HepG2 (cell line): ENCODE results near the gene LOXL3. TPM values are rescaled to one million over a fixed set of nuclear protein-coding genes. Genes with fewer than 3 reads are reported as not detected.

Experiments
- AGO1 ChIP-seq: fragments of 200-400 bp; formaldehyde crosslinking; IDR thresholded peaks from 2 replicates; pipeline ENCODE4 v1.6.1; 2017; ENCODE audit warnings: mild to moderate bottlenecking, low read depth, low read length, moderate library complexity; ENCODE audit not compliant: poor library complexity, severe bottlenecking
- BRCA1 ChIP-seq: sonication (generic); formaldehyde crosslinking; IDR thresholded peaks from 2 replicates; pipeline ENCODE4 v1.4.0; 2020; ENCODE audit warnings: missing genetic modification reagents
- CHCHD3 ChIP-seq: sonication (generic); formaldehyde crosslinking; IDR thresholded peaks from 2 replicates; pipeline ENCODE4 v1.8.0; 2022; ENCODE audit warnings: mild to moderate bottlenecking, missing genetic modification reagents, moderate library complexity
- KDM5B ChIP-seq: sonication (generic); formaldehyde crosslinking; IDR thresholded peaks from 2 replicates; pipeline ENCODE4 v1.4.0; 2020; ENCODE audit warnings: missing genetic modification reagents, mild to moderate bottlenecking, borderline replicate concordance
- KLF13 ChIP-seq: sonication (generic); formaldehyde crosslinking; IDR thresholded peaks from 2 replicates; pipeline ENCODE4 v1.4.0; 2020; ENCODE audit warnings: mild to moderate bottlenecking, missing genetic modification reagents
- NONO ChIP-seq, 2 experiments: fragments of 450-650 bp in 1 of 2; sonication (generic) in 1 of 2; formaldehyde crosslinking in 1 of 2; IDR thresholded peaks in 1 of 2; conservative IDR thresholded peaks in 1 of 2; 2 replicates each; pipeline versions ENCODE4 v1.6.1 to v1.8.0; 2017 to 2022; ENCODE audit warnings: mild to moderate bottlenecking in 1 of 2, missing genetic modification reagents in 1 of 2, moderate library complexity in 1 of 2
- NR2C2 ChIP-seq: sonication (generic); formaldehyde crosslinking; IDR thresholded peaks from 2 replicates; pipeline ENCODE4 v1.4.0; 2020; ENCODE audit warnings: missing genetic modification reagents, mild to moderate bottlenecking, moderate library complexity, borderline replicate concordance
- RARA ChIP-seq: IDR thresholded peaks from 2 replicates; pipeline ENCODE4 v1.6.1; 2016; ENCODE audit warnings: missing genetic modification reagents, missing compliant biosample characterization
- RBFOX2 ChIP-seq: fragments of 200-400 bp; formaldehyde crosslinking; IDR thresholded peaks from 2 replicates; pipeline ENCODE4 v1.6.1; 2017; ENCODE audit warnings: low read depth, mild to moderate bottlenecking, low read length
- SMAD9 ChIP-seq: sonication (generic); formaldehyde crosslinking; IDR thresholded peaks from 2 replicates; pipeline ENCODE4 v1.5.1; 2020; ENCODE audit warnings: mild to moderate bottlenecking, missing genetic modification reagents
- ZBTB7B ChIP-seq: sonication (generic); formaldehyde crosslinking; IDR thresholded peaks from 2 replicates; pipeline ENCODE4 v1.4.0; 2020; ENCODE audit warnings: missing genetic modification reagents
- ZNF10 ChIP-seq: sonication (generic); formaldehyde crosslinking; IDR thresholded peaks from 2 replicates; pipeline ENCODE4 v1.4.0; 2020; ENCODE audit warnings: mild to moderate bottlenecking, low read depth, missing genetic modification reagents, borderline replicate concordance
- ZNF136 ChIP-seq: sonication (generic); formaldehyde crosslinking; IDR thresholded peaks from 2 replicates; pipeline ENCODE4 v1.8.1; 2022; ENCODE audit warnings: low read depth, mild to moderate bottlenecking, moderate library complexity, missing genetic modification reagents
- ZNF251 ChIP-seq: sonication (generic); formaldehyde crosslinking; IDR thresholded peaks from 2 replicates; pipeline ENCODE4 v1.9.0; 2021; ENCODE audit warnings: mild to moderate bottlenecking, missing genetic modification reagents
- ZNF431 ChIP-seq: sonication (generic); formaldehyde crosslinking; IDR thresholded peaks from 2 replicates; pipeline ENCODE4 v1.9.0; 2022; ENCODE audit warnings: missing genetic modification reagents, low read depth, mild to moderate bottlenecking, borderline replicate concordance
- ZNF468 ChIP-seq: sonication (generic); formaldehyde crosslinking; IDR thresholded peaks from 2 replicates; pipeline ENCODE4 v1.8.0; 2022; ENCODE audit warnings: mild to moderate bottlenecking, moderate library complexity, missing genetic modification reagents
- ZNF563 ChIP-seq: sonication (generic); formaldehyde crosslinking; IDR thresholded peaks from 2 replicates; pipeline ENCODE4 v1.8.0; 2022; ENCODE audit warnings: mild to moderate bottlenecking, moderate library complexity, missing genetic modification reagents
- ZNF768 ChIP-seq: sonication (generic); formaldehyde crosslinking; IDR thresholded peaks from 2 replicates; pipeline ENCODE4 v1.4.0; 2020; ENCODE audit warnings: missing genetic modification reagents
- ZNF776 ChIP-seq: sonication (generic); formaldehyde crosslinking; IDR thresholded peaks from 2 replicates; pipeline ENCODE4 v1.4.0; 2020; ENCODE audit warnings: mild to moderate bottlenecking, missing genetic modification reagents
- ZNF781 ChIP-seq: sonication (generic); formaldehyde crosslinking; IDR thresholded peaks from 2 replicates; pipeline ENCODE4 v1.5.1; 2020; ENCODE audit warnings: borderline replicate concordance, mild to moderate bottlenecking, missing genetic modification reagents; ENCODE audit errors: not compliant biosample characterization
- polyA plus RNA-seq, 8 experiments: library from polyadenylated mRNA; depleted of rRNA in 3 of 8; stranded (reverse) in 7 of 8; unstranded in 1 of 8; fragments of >200 nt; fragmentation: Illumina TruSeq in 4 of 8; extraction: Trizol in 4 of 8; gene quantifications; 2 replicates each; pipeline versions ENCODE4 v1.2.1 to v1.2.3, GENCODE V29; 2011 to 2016; ENCODE audit warnings: low read depth in 4 of 8, missing spikeins in 1 of 8, mixed read lengths in 1 of 8; ENCODE audit not compliant: insufficient read depth in 1 of 8
- total RNA-seq, 5 experiments: library from RNA; depleted of rRNA; stranded (reverse); fragments of >200 nt; fragmentation: Illumina TruSeq; extraction: Trizol; gene quantifications; 2 replicates each; pipeline ENCODE4 v1.2.3, GENCODE V29; 2016; ENCODE audit warnings: low read depth in 1 of 5
- TF ChIP-seq, protein P1 (sequence below): sonication (generic); formaldehyde crosslinking; IDR thresholded peaks from 2 replicates; pipeline ENCODE4 v1.5.1; 2020; ENCODE audit warnings: missing genetic modification reagents, mild to moderate bottlenecking, borderline replicate concordance
- TF ChIP-seq, protein P2 (sequence below): sonication (generic); formaldehyde crosslinking; IDR thresholded peaks from 2 replicates; pipeline ENCODE4 v1.4.0; 2020; ENCODE audit warnings: missing genetic modification reagents
- TF ChIP-seq, protein P3 (sequence below): sonication (generic); formaldehyde crosslinking; IDR thresholded peaks from 2 replicates; pipeline ENCODE4 v1.4.0; 2020; ENCODE audit warnings: mild to moderate bottlenecking, missing genetic modification reagents, borderline replicate concordance
- TF ChIP-seq, protein P4 (sequence below): sonication (generic); formaldehyde crosslinking; IDR thresholded peaks from 2 replicates; pipeline ENCODE4 v1.8.0; 2022; ENCODE audit warnings: missing genetic modification reagents, mild to moderate bottlenecking, moderate library complexity, borderline replicate concordance

Gene LOXL3
- total and polyA plus RNA-seq, 2 of the 13 experiments (the other 11 are each of a cell fraction or from before 2014, with no cell fraction given): 0.55 to 6.5 TPM

DNA sequence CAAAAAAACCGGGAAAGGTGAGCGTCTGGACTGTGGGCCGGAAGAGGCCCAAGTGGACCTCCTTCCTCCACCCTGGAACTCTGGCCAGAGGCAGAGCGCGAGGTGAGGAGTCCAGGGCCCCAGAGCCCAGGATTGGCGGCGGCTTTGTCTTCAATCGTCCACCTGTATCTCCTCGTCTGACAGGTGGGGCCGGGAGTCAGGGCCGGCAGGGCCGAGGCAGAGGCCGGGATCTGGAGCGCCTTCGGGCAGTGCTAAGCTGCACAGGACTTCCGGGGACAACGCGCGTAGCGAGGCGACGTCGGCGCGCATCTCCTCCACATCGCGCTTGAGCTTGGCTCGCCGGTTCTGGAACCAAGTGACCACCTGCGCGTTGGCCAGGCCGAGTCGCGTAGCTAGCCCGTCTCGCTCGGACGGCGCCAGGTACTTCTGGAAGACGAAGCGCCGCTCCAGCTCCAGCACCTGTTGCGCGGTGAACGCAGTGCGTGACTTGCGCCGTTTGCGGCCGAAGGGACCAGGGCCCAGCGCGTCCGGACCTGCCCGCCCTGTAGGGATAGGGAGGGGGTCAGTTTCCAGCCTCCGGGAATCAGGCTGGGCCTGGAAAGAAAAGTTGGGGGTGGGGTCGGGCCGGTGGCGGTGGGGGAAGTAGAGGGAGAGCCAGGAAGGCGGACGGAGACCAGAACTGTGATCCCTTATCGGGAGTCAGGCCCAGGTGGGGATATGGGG, 55.8 kb downstream of the LOXL3 start (continued):
- TF ChIP-seq, protein P1, sequence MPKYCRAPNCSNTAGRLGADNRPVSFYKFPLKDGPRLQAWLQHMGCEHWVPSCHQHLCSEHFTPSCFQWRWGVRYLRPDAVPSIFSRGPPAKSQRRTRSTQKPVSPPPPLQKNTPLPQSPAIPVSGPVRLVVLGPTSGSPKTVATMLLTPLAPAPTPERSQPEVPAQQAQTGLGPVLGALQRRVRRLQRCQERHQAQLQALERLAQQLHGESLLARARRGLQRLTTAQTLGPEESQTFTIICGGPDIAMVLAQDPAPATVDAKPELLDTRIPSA (CRISPR knock-in tag): no peak
- TF ChIP-seq ZNF468 (CRISPR knock-in tag) (no peak), SMAD9 (CRISPR knock-in tag) (0 out of 2 replicates have a peak, but pooled peaks have one; percentile 30), ZNF431 (0 out of 2 replicates have a peak, but pooled peaks have one; percentile 22), RBFOX2 (peak; percentile 85), ZNF768 (CRISPR knock-in tag) (peak; percentile 52; the same call in 1 of the 2 replicates), AGO1 (peak; percentile 97), ZNF136 (CRISPR knock-in tag) (no peak), ZNF781 (CRISPR knock-in tag) (no peak), RARA (CRISPR knock-in tag) (no peak), ZBTB7B (no peak), KLF13 (CRISPR knock-in tag) (no peak), NONO (IDR thresholded peaks at IDR 0.05) (no peak), NONO (CRISPR knock-in tag; conservative IDR thresholded peaks at IDR 0.05) (0 out of 2 replicates have a peak, but pooled peaks have one; percentile 12), ZNF10 (no peak), BRCA1 (CRISPR knock-in tag) (no peak), CHCHD3 (no peak), NR2C2 (CRISPR knock-in tag) (no peak; the same call in 1 of the 2 replicates), ZNF776 (CRISPR knock-in tag) (no peak), ZNF563 (peak; percentile 85), ZNF251 (peak; percentile 79; the same call in 1 of the 2 replicates), KDM5B (CRISPR knock-in tag) (peak; percentile 81; the same call in 1 of the 2 replicates)
- TF ChIP-seq, protein P2, sequence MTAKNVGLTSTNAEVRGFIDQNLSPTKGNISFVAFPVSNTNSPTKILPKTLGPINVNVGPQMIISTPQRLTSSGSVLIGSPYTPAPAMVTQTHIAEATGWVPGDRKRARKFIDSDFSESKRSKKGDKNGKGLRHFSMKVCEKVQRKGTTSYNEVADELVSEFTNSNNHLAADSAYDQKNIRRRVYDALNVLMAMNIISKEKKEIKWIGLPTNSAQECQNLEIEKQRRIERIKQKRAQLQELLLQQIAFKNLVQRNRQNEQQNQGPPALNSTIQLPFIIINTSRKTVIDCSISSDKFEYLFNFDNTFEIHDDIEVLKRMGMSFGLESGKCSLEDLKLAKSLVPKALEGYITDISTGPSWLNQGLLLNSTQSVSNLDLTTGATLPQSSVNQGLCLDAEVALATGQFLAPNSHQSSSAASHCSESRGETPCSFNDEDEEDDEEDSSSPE (CRISPR knock-in tag): no peak
- TF ChIP-seq, protein P3, sequence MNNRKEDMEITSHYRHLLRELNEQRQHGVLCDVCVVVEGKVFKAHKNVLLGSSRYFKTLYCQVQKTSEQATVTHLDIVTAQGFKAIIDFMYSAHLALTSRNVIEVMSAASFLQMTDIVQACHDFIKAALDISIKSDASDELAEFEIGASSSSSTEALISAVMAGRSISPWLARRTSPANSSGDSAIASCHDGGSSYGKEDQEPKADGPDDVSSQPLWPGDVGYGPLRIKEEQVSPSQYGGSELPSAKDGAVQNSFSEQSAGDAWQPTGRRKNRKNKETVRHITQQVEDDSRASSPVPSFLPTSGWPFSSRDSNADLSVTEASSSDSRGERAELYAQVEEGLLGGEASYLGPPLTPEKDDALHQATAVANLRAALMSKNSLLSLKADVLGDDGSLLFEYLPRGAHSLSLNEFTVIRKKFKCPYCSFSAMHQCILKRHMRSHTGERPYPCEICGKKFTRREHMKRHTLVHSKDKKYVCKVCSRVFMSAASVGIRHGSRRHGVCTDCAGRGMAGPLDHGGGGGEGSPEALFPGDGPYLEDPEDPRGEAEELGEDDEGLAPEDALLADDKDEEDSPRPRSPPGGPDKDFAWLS (CRISPR knock-in tag): no peak
- TF ChIP-seq, protein P4, sequence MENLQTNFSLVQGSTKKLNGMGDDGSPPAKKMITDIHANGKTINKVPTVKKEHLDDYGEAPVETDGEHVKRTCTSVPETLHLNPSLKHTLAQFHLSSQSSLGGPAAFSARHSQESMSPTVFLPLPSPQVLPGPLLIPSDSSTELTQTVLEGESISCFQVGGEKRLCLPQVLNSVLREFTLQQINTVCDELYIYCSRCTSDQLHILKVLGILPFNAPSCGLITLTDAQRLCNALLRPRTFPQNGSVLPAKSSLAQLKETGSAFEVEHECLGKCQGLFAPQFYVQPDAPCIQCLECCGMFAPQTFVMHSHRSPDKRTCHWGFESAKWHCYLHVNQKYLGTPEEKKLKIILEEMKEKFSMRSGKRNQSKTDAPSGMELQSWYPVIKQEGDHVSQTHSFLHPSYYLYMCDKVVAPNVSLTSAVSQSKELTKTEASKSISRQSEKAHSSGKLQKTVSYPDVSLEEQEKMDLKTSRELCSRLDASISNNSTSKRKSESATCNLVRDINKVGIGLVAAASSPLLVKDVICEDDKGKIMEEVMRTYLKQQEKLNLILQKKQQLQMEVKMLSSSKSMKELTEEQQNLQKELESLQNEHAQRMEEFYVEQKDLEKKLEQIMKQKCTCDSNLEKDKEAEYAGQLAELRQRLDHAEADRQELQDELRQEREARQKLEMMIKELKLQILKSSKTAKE (CRISPR knock-in tag): no peak
